GM12878 (cell line): ENCODE data around the gene KAZN. TPM values are rescaled to one million over a fixed set of nuclear protein-coding genes. Genes with fewer than 3 reads are reported as not detected.

Experiments used
- ATAC-seq: fragments of 200-7000 bp; cut with Tn5 transposase; 3 replicates; pipeline ENCODE4 v1.9.1; 2020; ENCODE audit warnings: mild to moderate bottlenecking, moderate library complexity
- BruUV-seq: library from RNA; stranded (reverse); fragments of 400-500 nt; replicated peaks from 2 replicates; lab custom pipeline; 2021; lab: Mats Ljungman, UMichigan
- CTCF ChIA-PET: fragments of 300-600 bp; sonication (Branson Sonifier 250); formaldehyde crosslinking; extraction: SDS; loops from one replicate; lab custom pipeline; 2021; ENCODE audit warnings: inconsistent platforms; lab: Yijun Ruan, JAX
- POLR2A ChIA-PET: fragments of 350-600 bp; formaldehyde crosslinking; extraction: SDS; loops from one replicate; lab custom pipeline; 2021; ENCODE audit warnings: inconsistent platforms; lab: Charles Lee
- RAD21 ChIA-PET: fragments of 300-600 bp; sonication (Branson Sonifier 250); formaldehyde crosslinking; loops from one replicate; lab custom pipeline; 2023; ENCODE audit warnings: antibody characterized with exemption; ENCODE audit not compliant: unreplicated experiment; lab: Charles Lee
- SMC1A ChIA-PET: fragments of 300-600 bp; sonication (Branson Sonifier 250); formaldehyde crosslinking; loops from one replicate; lab custom pipeline; 2023; ENCODE audit not compliant: unreplicated experiment, uncharacterized antibody; lab: Charles Lee
- DNase-seq: peaks from one replicate; pipeline ENCODE4 v3.0.0-alpha.2; 2011; ENCODE audit warnings: low read depth, low spot score
- FAIRE-seq: peaks from 3 replicates; lab custom pipeline; 2011; peaks lifted over from hg19 to GRCh38; lab: Jason Lieb, UNC
- H2AFZ ChIP-seq: 2 replicates; pipeline ENCODE4 v1.6.0; 2011; ENCODE audit warnings: low read depth, low read length, control low read depth; ENCODE audit not compliant: control insufficient read depth
- H3K27ac ChIP-seq: 2 replicates; pipeline ENCODE4 v1.5.1; 2011; ENCODE audit warnings: control low read depth; ENCODE audit not compliant: control insufficient read depth, insufficient read depth
- H3K27me3 ChIP-seq, 2 experiments: replicated peaks in 1 of 2; 2 replicates each; pipeline versions ENCODE4 v1.6.0 to v1.6.1; 2011; ENCODE audit warnings: low read length in 1 of 2; ENCODE audit not compliant: control insufficient read depth in 2 of 2, insufficient read depth in 2 of 2
- H3K36me3 ChIP-seq, 2 experiments: 2 replicates each; pipeline ENCODE4 v1.5.1; 2011; ENCODE audit warnings: low read length in 1 of 2; ENCODE audit not compliant: control insufficient read depth in 2 of 2, insufficient read depth in 2 of 2
- H3K4me1 ChIP-seq: 2 replicates; pipeline ENCODE4 v1.6.1; 2011; ENCODE audit warnings: mild to moderate bottlenecking, low read length, moderate library complexity, mixed read lengths; ENCODE audit not compliant: control insufficient read depth, insufficient read depth
- H3K4me2 ChIP-seq: 2 replicates; pipeline ENCODE4 v1.6.0; 2011; ENCODE audit warnings: control low read depth; ENCODE audit not compliant: control insufficient read depth, insufficient read depth
- H3K4me3 ChIP-seq: fragments of 200-600 bp; sonication (generic); 2 replicates; pipeline ENCODE4 v1.5.1; 2016
- H3K79me2 ChIP-seq: 2 replicates; pipeline ENCODE4 v1.6.0; 2011; ENCODE audit warnings: low read length; ENCODE audit not compliant: control insufficient read depth, insufficient read depth
- H3K9ac ChIP-seq: 2 replicates; pipeline ENCODE4 v1.8.0; 2011; ENCODE audit warnings: low read length, control low read depth, mixed read lengths; ENCODE audit not compliant: control insufficient read depth, insufficient read depth
- H3K9me3 ChIP-seq: replicated peaks from 3 replicates; pipeline ENCODE4 v1.5.1; 2011; ENCODE audit warnings: mild to moderate bottlenecking, low read length; ENCODE audit not compliant: control insufficient read depth, insufficient read depth
- H4K20me1 ChIP-seq: 2 replicates; pipeline ENCODE4 v1.6.0; 2011; ENCODE audit not compliant: control insufficient read depth, insufficient read depth
- FOS ChIP-seq: IDR thresholded peaks from 3 replicates; pipeline ENCODE4 v1.6.1; 2011; ENCODE audit warnings: borderline replicate concordance; ENCODE audit not compliant: insufficient read length; ENCODE audit errors: extremely low read depth
- IRF4 ChIP-seq: IDR thresholded peaks from 2 replicates; pipeline ENCODE4 v1.6.1; 2011; ENCODE audit warnings: low read depth, low read length
- LARP7 ChIP-seq: fragments of 450-650 bp; IDR thresholded peaks from 2 replicates; pipeline ENCODE4 v1.6.1; 2017; ENCODE audit warnings: mild to moderate bottlenecking
- NR2C1 ChIP-seq: fragments of 450-650 bp; IDR thresholded peaks from 2 replicates; pipeline ENCODE4 v1.6.1; 2017; ENCODE audit warnings: antibody characterized with exemption, mild to moderate bottlenecking, moderate library complexity
- RBBP5 ChIP-seq: fragments of 200-600 bp; sonication (generic); conservative IDR thresholded peaks from 2 replicates; pipeline ENCODE4 v1.6.1; 2016
- RUNX3 ChIP-seq: IDR thresholded peaks from 2 replicates; pipeline ENCODE4 v1.6.1; 2012; ENCODE audit warnings: low read length, inconsistent platforms
- ZNF622 ChIP-seq: fragments of 450-650 bp; IDR thresholded peaks from 2 replicates; pipeline ENCODE4 v1.6.1; 2017; ENCODE audit warnings: mild to moderate bottlenecking, inconsistent platforms
- WGBS: methylation state at CpG from one replicate; pipeline ENCODE4 v1.1.6; 2016; ENCODE audit warnings: low lambda C conversion rate; ENCODE audit not compliant: insufficient replicate concordance, insufficient coverage; ENCODE audit errors: missing lambda C conversion rate; 5-methylcytosine and 5-hydroxymethylcytosine counted together
- in situ Hi-C: fragments of 300-500 bp; cut with MboI; formaldehyde crosslinking; loops from 9 replicates; pipeline ENCODE4 v1.14.3; 2018; ENCODE audit warnings: mixed read lengths
- intact Hi-C: fragments of 100-400 bp; cut with micrococcal nuclease; formaldehyde crosslinking; loops from one replicate; pipeline ENCODE4 v1.14.2; 2022; ENCODE audit not compliant: unreplicated experiment
- polyA plus RNA-seq, 11 experiments: library from polyadenylated mRNA; depleted of rRNA in 4 of 11; unstranded in 6 of 11; stranded (reverse) in 5 of 11; fragments of >200 nt; fragmentation: Nextera tagmentation in 4 of 11; fragmentation: Illumina TruSeq in 1 of 11; extraction: Ambion mirVana in 4 of 11; extraction: Trizol in 1 of 11; gene quantifications; 1 replicate in 1 of 11; 2 replicates in 10 of 11; pipeline versions ENCODE4 v1.2.1 to v1.2.3, GENCODE V29; 2011 to 2016; ENCODE audit warnings: inconsistent platforms in 2 of 11, missing spikeins in 2 of 11, low read depth in 1 of 11
- total RNA-seq, 4 experiments: library from RNA; depleted of rRNA in 3 of 4; stranded (reverse); fragments of >200 nt in 3 of 4; fragmentation: Illumina TruSeq in 1 of 4; extraction: Trizol in 1 of 4; gene quantifications; 2 replicates each; pipeline versions ENCODE4 v1.2.1 to v1.2.3, GENCODE V29; 2013 to 2021
- TF ChIP-seq, protein P1 (sequence below): fragments of 450-650 bp; formaldehyde crosslinking; IDR thresholded peaks from 2 replicates; pipeline ENCODE4 v1.4.0; 2022; ENCODE audit warnings: mild to moderate bottlenecking, moderate library complexity

The KAZN gene
- total and polyA plus RNA-seq, 10 of the 15 experiments (the other 5 are each of a cell fraction or from before 2014, with no cell fraction given): 0.72 to 4.0 (median 1.2) TPM

GRCh38 chr1:15145327-15145726, 546.8 kb downstream of the KAZN start:
- FAIRE-seq: no peak
- in situ Hi-C loops: no loop called here
- BruUV-seq: no TSS peak
- no peak for ATAC-seq
- peaks cover 6% of the 10 kb centered on the region for H3K4me1 ChIP-seq
- CTCF ChIA-PET: interaction anchor here (2.2 kb wide), 1 partner anchor 17 kb away, joined by 9 read pairs; no protein-coding TSS in a partner anchor
- no peak for TF ChIP-seq FOS
- no peak for TF ChIP-seq NR2C1
- TF ChIP-seq ZNF622: no peak
- TF ChIP-seq RUNX3: no peak
- TF ChIP-seq IRF4: no peak
- no peak for TF ChIP-seq RBBP5
- TF ChIP-seq, protein P1, sequence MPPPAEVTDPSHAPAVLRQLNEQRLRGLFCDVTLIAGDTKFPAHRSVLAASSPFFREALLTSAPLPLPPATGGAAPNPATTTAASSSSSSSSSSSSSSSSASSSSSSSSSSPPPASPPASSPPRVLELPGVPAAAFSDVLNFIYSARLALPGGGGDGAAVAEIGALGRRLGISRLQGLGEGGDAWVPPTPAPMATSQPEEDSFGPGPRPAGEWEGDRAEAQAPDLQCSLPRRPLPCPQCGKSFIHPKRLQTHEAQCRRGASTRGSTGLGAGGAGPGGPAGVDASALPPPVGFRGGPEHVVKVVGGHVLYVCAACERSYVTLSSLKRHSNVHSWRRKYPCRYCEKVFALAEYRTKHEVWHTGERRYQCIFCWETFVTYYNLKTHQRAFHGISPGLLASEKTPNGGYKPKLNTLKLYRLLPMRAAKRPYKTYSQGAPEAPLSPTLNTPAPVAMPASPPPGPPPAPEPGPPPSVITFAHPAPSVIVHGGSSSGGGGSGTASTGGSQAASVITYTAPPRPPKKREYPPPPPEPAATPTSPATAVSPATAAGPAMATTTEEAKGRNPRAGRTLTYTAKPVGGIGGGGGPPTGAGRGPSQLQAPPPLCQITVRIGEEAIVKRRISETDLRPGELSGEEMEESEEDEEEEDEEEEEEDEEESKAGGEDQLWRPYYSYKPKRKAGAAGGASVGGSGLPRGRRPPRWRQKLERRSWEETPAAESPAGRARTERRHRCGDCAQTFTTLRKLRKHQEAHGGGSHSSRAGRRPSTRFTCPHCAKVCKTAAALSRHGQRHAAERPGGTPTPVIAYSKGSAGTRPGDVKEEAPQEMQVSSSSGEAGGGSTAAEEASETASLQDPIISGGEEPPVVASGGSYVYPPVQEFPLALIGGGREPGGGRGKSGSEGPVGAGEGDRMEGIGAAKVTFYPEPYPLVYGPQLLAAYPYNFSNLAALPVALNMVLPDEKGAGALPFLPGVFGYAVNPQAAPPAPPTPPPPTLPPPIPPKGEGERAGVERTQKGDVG (CRISPR knock-in tag): no peak
- TF ChIP-seq LARP7: no peak
- TF ChIP-seq, all 136 proteins: peak for 0
- H3K9ac ChIP-seq: no peak overlapping the region
- ChIA-PET RAD21 (interaction anchor here (1.0 to 1.1 kb wide), 2 partner anchors 10 to 17 kb away, joined by 3 read pairs; no protein-coding TSS in a partner anchor), SMC1A (interaction anchor here (1.0 kb wide), 1 partner anchor 110 kb away, joined by 4 read pairs; no protein-coding TSS in a partner anchor), POLR2A (no interaction called here)
- DNase-seq: no peak
- H3K4me3 ChIP-seq: no peak overlapping the region
- H3K27ac ChIP-seq: no peak overlapping the region
- WGBS: 7% methylated on average over 2 of the region's 2 CpGs
- no peaks in the 10 kb centered on the region for H3K79me2 ChIP-seq
- H3K4me2 ChIP-seq: no peak overlapping the region
- intact Hi-C loops: no loop called here
- H3K9me3 ChIP-seq: no peaks in the 10 kb centered on the region; the same call in 2 of the 3 replicates
- no peak overlapping the region for H2AFZ ChIP-seq
- no peaks in the 10 kb centered on the region for H3K36me3 ChIP-seq
- no peaks in the 10 kb centered on the region for H4K20me1 ChIP-seq
- H3K27me3 ChIP-seq: peaks cover 0 to 1% of the 10 kb centered on the region in 2 experiments; a peak in 2 of 4 replicates
